A549 (cell line): Measurements from ENCODE around the gene IGSF11.
A peak's percentile ranks its signal among the peaks of the same experiment; 100 is the strongest.

Experiments used
- CTCF ChIP-seq: fragments of >200 bp; sonication (Bioruptor Twin); formaldehyde crosslinking; IDR thresholded peaks from 3 replicates; pipeline ENCODE4 v1.5.1; 2016
- EP300 ChIP-seq, 2 experiments: fragments of >200 bp; sonication (Bioruptor Twin); formaldehyde crosslinking; IDR thresholded peaks; 2 replicates in 1 of 2; 3 replicates in 1 of 2; pipeline ENCODE4 v1.6.1; 2016 to 2017
- HOXA7 ChIP-seq: fragments of 250-450 bp; sonication (Bioruptor Pico); IDR thresholded peaks from 2 replicates; pipeline ENCODE4 v1.5.0; 2020; ENCODE audit warnings: mild to moderate bottlenecking, moderate library complexity
- KDM5A ChIP-seq: fragments of 200-600 bp; sonication (generic); IDR thresholded peaks from 2 replicates; pipeline ENCODE4 v1.6.1; 2016; ENCODE audit warnings: antibody characterized with exemption, mild to moderate bottlenecking
- PHF8 ChIP-seq: fragments of 200-600 bp; sonication (generic); IDR thresholded peaks from 2 replicates; pipeline ENCODE4 v1.6.1; 2016; ENCODE audit warnings: low read depth, mild to moderate bottlenecking, antibody characterized with exemption, moderate library complexity, borderline replicate concordance
- RAD21 ChIP-seq, 2 experiments: fragments of >200 bp in 1 of 2; sonication (Bioruptor Twin) in 1 of 2; formaldehyde crosslinking in 1 of 2; IDR thresholded peaks in 1 of 2; conservative IDR thresholded peaks in 1 of 2; 2 replicates in 1 of 2; 3 replicates in 1 of 2; pipeline ENCODE4 v1.6.1; 2012 to 2018; ENCODE audit warnings: inconsistent platforms in 1 of 2
- SMC3 ChIP-seq: fragments of >200 bp; sonication (Bioruptor Twin); formaldehyde crosslinking; IDR thresholded peaks from 3 replicates; pipeline ENCODE4 v1.6.1; 2018; ENCODE audit warnings: inconsistent platforms
- TP53 ChIP-seq: fragments of 250-450 bp; sonication (Bioruptor Pico); IDR thresholded peaks from 2 replicates; pipeline ENCODE4 v1.5.0; 2021; ENCODE audit warnings: mild to moderate bottlenecking, moderate library complexity
- USF2 ChIP-seq: fragments of 450-650 bp; IDR thresholded peaks from 2 replicates; pipeline ENCODE4 v1.6.1; 2014; ENCODE audit warnings: antibody characterized with exemption
- TF ChIP-seq, protein P1 (sequence below): IDR thresholded peaks from 2 replicates; pipeline ENCODE4 v1.6.1; 2012
- TF ChIP-seq, protein P2 (sequence below): fragments of 200-600 bp; sonication (generic); IDR thresholded peaks from 2 replicates; pipeline ENCODE4 v1.6.1; 2016; ENCODE audit warnings: antibody characterized with exemption, mild to moderate bottlenecking, moderate library complexity

- TF ChIP-seq, protein P1, sequence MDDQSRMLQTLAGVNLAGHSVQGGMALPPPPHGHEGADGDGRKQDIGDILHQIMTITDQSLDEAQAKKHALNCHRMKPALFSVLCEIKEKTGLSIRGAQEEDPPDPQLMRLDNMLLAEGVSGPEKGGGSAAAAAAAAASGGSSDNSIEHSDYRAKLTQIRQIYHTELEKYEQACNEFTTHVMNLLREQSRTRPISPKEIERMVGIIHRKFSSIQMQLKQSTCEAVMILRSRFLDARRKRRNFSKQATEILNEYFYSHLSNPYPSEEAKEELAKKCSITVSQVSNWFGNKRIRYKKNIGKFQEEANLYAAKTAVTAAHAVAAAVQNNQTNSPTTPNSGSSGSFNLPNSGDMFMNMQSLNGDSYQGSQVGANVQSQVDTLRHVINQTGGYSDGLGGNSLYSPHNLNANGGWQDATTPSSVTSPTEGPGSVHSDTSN = no peak
- TF ChIP-seq CTCF = peak; percentile 87
- TF ChIP-seq KDM5A = no peak
- no peak for TF ChIP-seq HOXA7 (CRISPR knock-in tag)
- TF ChIP-seq EP300 (IDR thresholded peaks at IDR 0.05) = no peak
- peak; percentile 84 for TF ChIP-seq SMC3
- no peak for TF ChIP-seq PHF8
- TF ChIP-seq TP53 (CRISPR knock-in tag) = no peak
- TF ChIP-seq RAD21 (conservative IDR thresholded peaks at IDR 0.05 in 1 of 2, IDR thresholded peaks at IDR 0.05 in 1 of 2) = peak; percentile 89 to 93
- TF ChIP-seq, protein P2, sequence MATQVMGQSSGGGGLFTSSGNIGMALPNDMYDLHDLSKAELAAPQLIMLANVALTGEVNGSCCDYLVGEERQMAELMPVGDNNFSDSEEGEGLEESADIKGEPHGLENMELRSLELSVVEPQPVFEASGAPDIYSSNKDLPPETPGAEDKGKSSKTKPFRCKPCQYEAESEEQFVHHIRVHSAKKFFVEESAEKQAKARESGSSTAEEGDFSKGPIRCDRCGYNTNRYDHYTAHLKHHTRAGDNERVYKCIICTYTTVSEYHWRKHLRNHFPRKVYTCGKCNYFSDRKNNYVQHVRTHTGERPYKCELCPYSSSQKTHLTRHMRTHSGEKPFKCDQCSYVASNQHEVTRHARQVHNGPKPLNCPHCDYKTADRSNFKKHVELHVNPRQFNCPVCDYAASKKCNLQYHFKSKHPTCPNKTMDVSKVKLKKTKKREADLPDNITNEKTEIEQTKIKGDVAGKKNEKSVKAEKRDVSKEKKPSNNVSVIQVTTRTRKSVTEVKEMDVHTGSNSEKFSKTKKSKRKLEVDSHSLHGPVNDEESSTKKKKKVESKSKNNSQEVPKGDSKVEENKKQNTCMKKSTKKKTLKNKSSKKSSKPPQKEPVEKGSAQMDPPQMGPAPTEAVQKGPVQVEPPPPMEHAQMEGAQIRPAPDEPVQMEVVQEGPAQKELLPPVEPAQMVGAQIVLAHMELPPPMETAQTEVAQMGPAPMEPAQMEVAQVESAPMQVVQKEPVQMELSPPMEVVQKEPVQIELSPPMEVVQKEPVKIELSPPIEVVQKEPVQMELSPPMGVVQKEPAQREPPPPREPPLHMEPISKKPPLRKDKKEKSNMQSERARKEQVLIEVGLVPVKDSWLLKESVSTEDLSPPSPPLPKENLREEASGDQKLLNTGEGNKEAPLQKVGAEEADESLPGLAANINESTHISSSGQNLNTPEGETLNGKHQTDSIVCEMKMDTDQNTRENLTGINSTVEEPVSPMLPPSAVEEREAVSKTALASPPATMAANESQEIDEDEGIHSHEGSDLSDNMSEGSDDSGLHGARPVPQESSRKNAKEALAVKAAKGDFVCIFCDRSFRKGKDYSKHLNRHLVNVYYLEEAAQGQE = no peak
- no peak for TF ChIP-seq USF2
Observed at GRCh38 chr3:118882353-118882947, 152.2 kb downstream of the IGSF11 start.
